HG02678 (cell line): ENCODE results near the gene PDCD2.
"Not testable (repeated sequence)": the region's sequence is repeated elsewhere in the genome, so short reads cannot be mapped to it uniquely, and the experiment has no call there.

Experiments
- ATAC-seq: cut with Tn5 transposase; IDR thresholded peaks from one replicate; pipeline ENCODE4 v1.9.1; 2021; ENCODE audit warnings: mild to moderate bottlenecking, moderate library complexity; ENCODE audit not compliant: unreplicated experiment

Gene PDCD2

DNA sequence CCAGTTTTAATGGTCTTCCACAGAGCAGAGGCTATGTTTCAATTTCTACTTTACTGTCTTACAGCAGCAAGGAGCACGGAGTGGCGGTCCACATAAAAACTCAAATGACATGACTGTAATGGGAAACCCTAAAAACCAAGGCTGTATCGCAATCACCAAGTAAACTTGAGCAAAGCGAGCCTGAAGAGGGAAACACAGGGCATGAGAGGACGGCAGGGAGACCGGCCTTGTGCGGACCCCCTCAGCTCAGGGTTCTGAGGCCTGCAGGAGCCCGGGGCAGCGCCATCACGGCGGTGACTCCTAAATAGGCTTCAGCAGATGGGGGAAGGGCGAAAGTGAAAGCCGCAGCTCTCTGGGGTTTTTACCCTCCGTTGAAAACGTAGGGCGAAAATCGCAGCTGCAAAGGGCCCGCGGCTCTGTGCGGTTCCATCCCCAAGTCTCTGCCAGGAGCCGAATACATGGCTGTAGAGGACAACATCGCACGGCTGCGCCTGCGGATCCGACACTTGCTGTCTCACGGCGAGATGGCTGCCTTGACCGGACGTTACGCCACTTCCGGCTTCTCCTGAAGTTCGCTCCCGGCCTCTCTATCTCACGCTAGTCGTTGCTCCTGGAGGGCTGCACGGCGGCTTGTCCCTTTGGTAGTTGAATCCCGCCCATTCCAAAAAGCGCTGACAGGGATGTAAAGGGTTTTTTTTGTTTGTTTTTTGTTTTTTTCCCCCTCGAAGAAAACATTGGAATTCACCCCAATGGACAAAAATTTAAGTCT is 31.5 kb downstream of the PDCD2 start, which contains the start of gene PSMB1:
PSMB1 (minus strand) TSS at position 543 of the 769 bp plus-strand sequence; CDS start at position 478, 65 bp downstream.
- ATAC-seq: peak; percentile 56

DNA sequence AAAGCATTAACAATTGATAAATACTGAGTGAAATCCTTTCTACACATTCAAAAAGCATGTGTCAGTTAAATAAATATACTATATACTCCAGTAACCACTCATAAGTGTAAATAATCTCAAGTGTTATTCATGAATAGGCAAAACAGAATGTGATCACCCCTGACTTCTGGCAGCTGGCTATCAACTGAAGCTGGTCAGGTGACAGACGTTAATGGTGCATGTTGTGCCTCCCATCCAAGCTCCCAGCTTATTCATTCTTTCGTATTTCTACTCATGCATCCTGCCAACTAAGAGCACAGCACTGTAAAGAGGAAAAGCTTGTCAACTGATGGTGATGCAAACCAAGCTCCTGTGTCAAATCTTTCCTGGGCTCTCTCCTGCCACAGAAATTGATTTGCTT is 39.0 kb downstream of the PDCD2 start:
- no peak for ATAC-seq

DNA sequence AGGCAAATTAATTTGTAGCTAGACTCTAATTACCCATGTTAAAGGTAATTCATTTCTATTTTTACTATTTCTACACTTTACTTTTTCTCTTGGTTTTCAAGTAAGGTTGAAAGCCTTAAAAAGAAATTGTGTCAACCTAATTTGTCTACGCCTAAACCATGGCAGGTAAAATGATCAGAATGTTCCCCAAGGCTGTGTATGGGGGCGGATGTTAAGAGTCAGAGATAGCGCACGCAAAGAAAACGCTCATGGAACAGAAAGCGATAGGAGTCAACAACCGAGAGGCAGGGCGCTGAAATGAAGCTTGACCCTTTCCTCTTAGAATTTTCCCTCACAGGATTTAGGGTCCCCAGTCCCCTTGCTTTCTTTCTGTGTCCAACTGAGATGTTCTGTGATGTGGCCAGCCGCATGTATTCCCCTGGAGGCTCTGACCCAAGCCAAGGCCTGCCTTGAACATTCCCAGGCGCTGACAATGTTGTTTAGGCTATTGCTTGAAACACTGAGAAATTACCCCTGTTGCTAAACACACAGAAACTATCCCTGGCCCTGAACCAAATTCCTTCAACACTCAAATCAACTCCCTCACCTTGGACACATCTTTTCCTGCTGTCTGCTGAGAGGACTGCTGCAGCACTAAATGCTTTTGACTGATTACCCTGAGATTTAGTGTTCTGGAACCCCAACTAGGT is 42.3 kb downstream of the PDCD2 start:
- ATAC-seq: no peak

DNA sequence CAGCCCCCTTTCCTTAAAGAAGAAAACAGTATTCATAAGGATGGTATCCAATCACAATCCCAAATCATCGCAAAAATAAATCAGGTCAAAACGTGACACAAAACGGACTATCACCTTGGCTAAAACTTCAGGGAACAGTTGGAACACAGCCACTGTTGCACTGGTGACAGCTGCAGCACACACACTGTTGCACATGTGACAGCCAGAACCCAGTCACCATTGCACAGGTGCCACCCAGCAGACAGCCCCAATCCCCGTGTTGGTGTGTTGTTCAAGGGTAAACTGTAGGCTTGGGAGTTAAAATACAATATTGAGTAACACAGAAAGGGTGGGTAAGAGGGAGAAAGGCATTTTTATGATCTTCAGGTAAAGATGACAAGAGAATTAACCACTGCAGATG is 47.1 kb downstream of the PDCD2 start:
- no peak for ATAC-seq

DNA sequence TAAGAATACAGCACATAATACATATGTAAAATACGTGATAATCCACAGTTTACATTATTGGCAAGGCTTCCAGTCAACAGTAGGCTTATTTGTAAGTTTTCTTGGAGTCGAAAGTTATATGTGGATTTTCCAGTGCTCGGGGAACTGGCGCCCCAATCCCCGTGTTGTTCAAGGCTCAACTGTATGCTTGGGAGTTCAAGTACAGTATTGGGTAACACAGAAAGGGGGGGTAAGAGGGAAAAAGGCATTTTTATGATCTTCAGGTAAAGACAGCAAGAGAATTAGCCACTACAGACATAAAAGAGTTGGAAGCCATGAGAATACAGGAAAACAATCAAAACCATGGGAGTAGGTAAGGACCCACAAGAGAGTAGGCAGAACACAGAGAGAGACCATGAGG is 47.8 kb downstream of the PDCD2 start:
- no peak for ATAC-seq

DNA sequence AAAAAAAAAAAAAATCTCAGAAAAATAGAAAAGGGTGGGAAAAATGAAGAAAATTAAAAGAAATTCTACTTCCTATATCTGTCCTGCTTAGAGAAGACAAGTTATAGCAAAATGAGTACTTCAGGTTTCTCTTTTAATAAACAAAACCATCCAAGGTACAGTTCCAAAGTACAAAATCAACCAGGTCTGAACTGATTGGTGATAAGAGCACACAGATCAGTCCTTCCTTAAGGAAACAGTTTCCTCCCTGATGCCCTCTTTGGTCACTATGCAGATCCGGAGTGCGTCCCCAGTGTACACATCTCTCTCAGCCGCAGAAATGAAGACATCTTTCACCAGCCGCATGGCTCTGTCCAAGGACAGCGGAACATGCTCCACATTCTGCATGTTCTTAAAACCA is 49.4 kb downstream of the PDCD2 start:
- no peak for ATAC-seq

DNA sequence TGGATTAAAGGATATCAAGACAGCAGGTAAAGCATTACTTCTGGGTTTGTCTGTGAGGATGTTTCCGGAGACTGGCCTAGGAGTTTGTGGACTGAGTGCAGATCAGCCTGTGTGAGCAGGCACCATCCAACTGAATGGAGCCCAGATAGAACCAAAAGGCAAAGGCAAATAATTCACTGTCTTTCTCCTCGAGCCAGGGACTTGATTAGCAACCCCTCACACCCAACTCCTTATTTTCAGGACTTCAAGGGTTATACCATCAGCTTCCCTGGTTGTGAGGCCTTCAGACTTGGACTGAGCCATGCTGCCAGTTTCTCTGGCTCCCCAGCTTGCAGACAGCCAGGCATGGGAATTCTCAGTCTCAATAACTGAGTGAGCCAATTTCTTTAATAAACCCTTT is 50.6 kb downstream of the PDCD2 start:
- ATAC-seq: no peak

- ATAC-seq: no peak
Observed at GRCh38 chr6:170532867-170533488, 51.5 kb downstream of the PDCD2 start.

GRCh38 chr6:170529839-170530469 is 54.5 kb downstream of the PDCD2 start:
- ATAC-seq: peak; percentile 82

DNA sequence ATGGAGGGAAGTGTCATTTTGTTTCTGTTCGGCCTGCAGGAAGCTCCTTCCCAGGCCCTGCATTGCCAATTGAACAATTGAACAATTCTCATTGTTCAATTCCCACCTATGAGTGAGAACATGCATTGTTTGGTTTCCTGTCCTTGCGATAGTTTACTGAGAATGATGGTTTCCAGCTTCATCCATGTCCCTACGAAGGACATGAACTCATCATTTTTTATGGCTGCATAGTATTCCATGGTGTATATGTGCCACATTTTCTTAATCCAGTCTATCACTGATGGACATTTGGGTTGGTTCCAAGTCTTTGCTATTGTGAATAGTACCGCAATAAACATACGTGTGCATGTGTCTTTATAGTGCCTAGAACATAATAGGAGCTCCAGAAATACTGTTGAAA is 56.4 kb downstream of the PDCD2 start:
- not testable (repeated sequence) for ATAC-seq

DNA sequence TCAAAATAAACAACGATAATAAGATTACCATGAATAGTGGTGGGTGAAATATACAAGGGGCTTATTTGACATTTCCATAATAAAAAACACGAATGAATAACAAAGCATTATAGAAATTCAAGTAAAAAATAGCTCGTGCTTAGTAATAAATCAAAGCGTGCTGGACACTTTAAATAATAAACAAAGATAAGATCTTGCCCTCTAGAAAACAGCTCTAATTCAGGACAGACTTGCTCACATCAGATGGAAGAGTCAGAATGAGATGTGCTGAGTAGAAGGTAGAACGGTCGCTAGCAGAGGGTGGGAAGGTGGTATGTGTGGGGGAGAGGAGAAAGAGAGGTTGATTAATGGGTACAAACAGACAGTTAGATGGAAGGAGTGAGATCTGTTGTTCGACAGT is 58.6 kb downstream of the PDCD2 start:
- ATAC-seq: no peak
